Endothelial cell of umbilical vein (primary cell): ENCODE data around the gene PCDHA3. TPM values are rescaled to one million over a fixed set of nuclear protein-coding genes. Genes with fewer than 3 reads are reported as not detected.

Experiments
- BruUV-seq: library from RNA; stranded (reverse); fragments of 400-500 nt; replicated peaks from 2 replicates; lab custom pipeline; 2021; lab: Mats Ljungman, UMichigan
- CTCF ChIA-PET: fragments of 300-600, 350-600 bp; sonication (Branson Sonifier 250); formaldehyde crosslinking; loops from one replicate; lab custom pipeline; 2021; ENCODE audit warnings: antibody characterized with exemption, inconsistent platforms; lab: Charles Lee
- POLR2A ChIA-PET: fragments of 300-600, 350-600 bp; sonication (Branson Sonifier 250); formaldehyde crosslinking; loops from one replicate; lab custom pipeline; 2021; ENCODE audit warnings: antibody characterized with exemption, inconsistent platforms; lab: Charles Lee
- DNase-seq: peaks from one replicate; pipeline ENCODE4 v3.0.0-alpha.2; 2011; ENCODE audit warnings: low read depth, low spot score
- FAIRE-seq: peaks from 2 replicates; lab custom pipeline; 2011; peaks lifted over from hg19 to GRCh38; lab: Jason Lieb, UNC
- H2AFZ ChIP-seq: 2 replicates; pipeline ENCODE4 v1.6.0; 2012; ENCODE audit warnings: low read depth, low read length, control low read depth, inconsistent platforms
- H3K27ac ChIP-seq: 2 replicates; pipeline ENCODE4 v1.5.1; 2011; ENCODE audit warnings: low read depth, mild to moderate bottlenecking, control low read depth, low read length, moderate library complexity; ENCODE audit not compliant: insufficient read depth
- H3K27me3 ChIP-seq, 2 experiments: 2 replicates each; pipeline versions ENCODE4 v1.6.0 to v1.6.1; 2011; ENCODE audit warnings: low read length in 2 of 2, mixed read lengths in 1 of 2; ENCODE audit not compliant: control insufficient read depth in 2 of 2, insufficient read depth in 2 of 2
- H3K36me3 ChIP-seq, 2 experiments: 2 replicates in 1 of 2; 3 replicates in 1 of 2; pipeline ENCODE4 v1.5.1; 2011; ENCODE audit warnings: low read length in 2 of 2, mild to moderate bottlenecking in 1 of 2, moderate library complexity in 1 of 2; ENCODE audit not compliant: control insufficient read depth in 2 of 2, insufficient read depth in 2 of 2; ENCODE audit errors: extremely low read depth in 1 of 2
- H3K4me1 ChIP-seq: 3 replicates; pipeline ENCODE4 v1.5.1; 2011; ENCODE audit warnings: mild to moderate bottlenecking, low read length; ENCODE audit not compliant: control insufficient read depth, insufficient read depth; ENCODE audit errors: extremely low read depth
- H3K4me2 ChIP-seq: 2 replicates; pipeline ENCODE4 v1.6.1; 2011; ENCODE audit warnings: low read length, control low read depth, mixed read lengths; ENCODE audit not compliant: insufficient read depth
- H3K4me3 ChIP-seq, 3 experiments: fragments of 200-600 bp in 1 of 3; sonication (generic), shearing (Covaris generic) in 1 of 3; replicated peaks in 1 of 3; 2 replicates each; pipeline ENCODE4 v1.5.1; 2011 to 2016; ENCODE audit warnings: control low read depth in 3 of 3, low read length in 3 of 3, mild to moderate bottlenecking in 2 of 3, inconsistent platforms in 1 of 3, low read depth in 1 of 3, moderate library complexity in 1 of 3; ENCODE audit not compliant: insufficient read depth in 1 of 3
- H3K79me2 ChIP-seq: 2 replicates; pipeline ENCODE4 v1.6.0; 2012; ENCODE audit warnings: low read length, inconsistent platforms; ENCODE audit not compliant: control insufficient read depth, insufficient read depth
- H3K9ac ChIP-seq: replicated peaks from 2 replicates; pipeline ENCODE3; 2011; ENCODE audit warnings: low read length, control low read depth; ENCODE audit not compliant: insufficient read depth; ENCODE audit errors: extremely low read depth
- H3K9me1 ChIP-seq: replicated peaks from 3 replicates; pipeline ENCODE4 v1.6.0; 2011; ENCODE audit warnings: mild to moderate bottlenecking, low read length; ENCODE audit not compliant: control insufficient read depth, insufficient read depth; ENCODE audit errors: extremely low read depth
- H3K9me3 ChIP-seq: replicated peaks from 2 replicates; pipeline ENCODE4 v1.5.1; 2012; ENCODE audit warnings: low read length, inconsistent platforms; ENCODE audit not compliant: control insufficient read depth, insufficient read depth
- H4K20me1 ChIP-seq: replicated peaks from 2 replicates; pipeline ENCODE3; 2011; ENCODE audit warnings: mild to moderate bottlenecking, low read length; ENCODE audit not compliant: control insufficient read depth, insufficient read depth; ENCODE audit errors: extremely low read depth
- CTCF ChIP-seq, 2 donors: IDR thresholded peaks; 1 replicate in 1 of 2; 2 replicates in 1 of 2; pipeline ENCODE4 v1.5.1; 2011; ENCODE audit warnings: low read length in 2 of 2, mild to moderate bottlenecking in 2 of 2, moderate library complexity in 2 of 2, control low read depth in 1 of 2, inconsistent platforms in 1 of 2, low read depth in 1 of 2; ENCODE audit not compliant: insufficient read depth in 1 of 2; ENCODE audit errors: extremely low read depth in 1 of 2
- EZH2 ChIP-seq: IDR thresholded peaks from 2 replicates; pipeline ENCODE4 v1.6.1; 2012; ENCODE audit warnings: borderline replicate concordance, low read depth, mild to moderate bottlenecking, moderate library complexity, low read length, inconsistent platforms; ENCODE audit not compliant: severe bottlenecking
- FOS ChIP-seq: IDR thresholded peaks from 2 replicates; pipeline ENCODE4 v1.6.1; 2011; ENCODE audit warnings: mild to moderate bottlenecking, low read length, moderate library complexity, borderline replicate concordance; ENCODE audit not compliant: insufficient read depth
- GATA2 ChIP-seq: IDR thresholded peaks from 2 replicates; pipeline ENCODE4 v1.7.0; 2011; ENCODE audit warnings: low read depth, mild to moderate bottlenecking, moderate library complexity, mixed read lengths, low read length; ENCODE audit not compliant: insufficient read length, insufficient read depth
- JUN ChIP-seq: IDR thresholded peaks from 2 replicates; pipeline ENCODE4 v1.6.1; 2011; ENCODE audit warnings: borderline replicate concordance, low read depth; ENCODE audit not compliant: insufficient read length, insufficient read depth
- MAX ChIP-seq: IDR thresholded peaks from 2 replicates; pipeline ENCODE4 v1.6.1; 2011; ENCODE audit not compliant: insufficient read depth, insufficient read length
- MYC ChIP-seq: IDR thresholded peaks from one replicate; pipeline ENCODE4 v1.6.1; 2011; ENCODE audit warnings: mild to moderate bottlenecking, low read depth, low read length
- POLR2A ChIP-seq: IDR thresholded peaks from 2 replicates; pipeline ENCODE4 v1.6.1; 2012; ENCODE audit warnings: low read depth, mild to moderate bottlenecking, control low read depth, low read length
- POLR2AphosphoS5 ChIP-seq: IDR thresholded peaks from 2 replicates; pipeline ENCODE4 v1.6.1; 2012; ENCODE audit warnings: low read depth, mild to moderate bottlenecking, control low read depth, low read length, moderate library complexity; ENCODE audit not compliant: insufficient read depth
- dilution Hi-C: fragments of 300-500 bp; cut with MboI; formaldehyde crosslinking; loops from one replicate; pipeline ENCODE4 v1.15.0; 2019; ENCODE audit warnings: low sequenced_read_pairs; ENCODE audit not compliant: extremely low pct_ligation_motif_present
- intact Hi-C: fragments of 100-400 bp; cut with micrococcal nuclease; formaldehyde crosslinking; loops from one replicate; pipeline ENCODE4 v1.10.0; 2022
- polyA plus RNA-seq, 4 experiments: library from polyadenylated mRNA; depleted of rRNA in 3 of 4; stranded (reverse) in 3 of 4; unstranded in 1 of 4; fragments of >200 nt; gene quantifications; 2 replicates each; pipeline versions ENCODE4 v1.2.1 to v1.2.3, GENCODE V29; 2011 to 2012; ENCODE audit warnings: missing spikeins in 1 of 4
- total RNA-seq: library from RNA; stranded (reverse); gene quantifications from 2 replicates; pipeline ENCODE4 v1.2.3, GENCODE V29; 2021

PCDHA3 gene
- total and polyA plus RNA-seq, 2 donors (not counting 3 experiments of a cell fraction or from before 2014, with no cell fraction given): 0.07 to 0.09 TPM

- no peak overlapping the region for H3K4me3 ChIP-seq
- no peaks in the 10 kb centered on the region for H3K9me3 ChIP-seq
- no peak overlapping the region for H3K27ac ChIP-seq
- H3K4me1 ChIP-seq: no peaks in the 10 kb centered on the region
- H3K9me1 ChIP-seq: no peaks in the 10 kb centered on the region
- no peaks in the 10 kb centered on the region for H3K27me3 ChIP-seq
- ChIA-PET CTCF (no interaction called here), POLR2A (no interaction called here)
- no peak overlapping the region for H3K9ac ChIP-seq
- no peak overlapping the region for H2AFZ ChIP-seq
- no peaks in the 10 kb centered on the region for H3K79me2 ChIP-seq
- H3K4me2 ChIP-seq: no peak overlapping the region
- dilution Hi-C loops (no loop called here), intact Hi-C loops (no loop called here)
- no TSS peak for BruUV-seq
- no peak for DNase-seq
- TF ChIP-seq FOS: no peak
- TF ChIP-seq JUN: no peak
- no peak for TF ChIP-seq EZH2
- TF ChIP-seq CTCF (IDR thresholded peaks at IDR 0.05; ENCODE audit: extremely low read depth in 1 of 2, insufficient read depth in 1 of 2, low read depth in 1 of 2, low read length in 2 of 2): no peak
- TF ChIP-seq POLR2A: no peak
- TF ChIP-seq GATA2: no peak
- TF ChIP-seq MYC: no peak
- no peak for TF ChIP-seq POLR2AphosphoS5
- TF ChIP-seq MAX: no peak
- H3K36me3 ChIP-seq: no peaks in the 10 kb centered on the region
- no peak for FAIRE-seq
- no peaks in the 10 kb centered on the region for H4K20me1 ChIP-seq
Measured at GRCh38 chr5:140802781-140803271, 2.0 kb downstream of the PCDHA3 start.
